Endothelial cell of umbilical vein (primary cell): ENCODE results near the gene HBS1L.

ENCODE experiments used
- CTCF ChIP-seq, 2 donors: IDR thresholded peaks; 1 replicate in 1 of 2; 2 replicates in 1 of 2; pipeline ENCODE4 v1.5.1; 2011; ENCODE audit warnings: low read length in 2 of 2, mild to moderate bottlenecking in 2 of 2, moderate library complexity in 2 of 2, control low read depth in 1 of 2, inconsistent platforms in 1 of 2, low read depth in 1 of 2; ENCODE audit not compliant: insufficient read depth in 1 of 2; ENCODE audit errors: extremely low read depth in 1 of 2
- EZH2 ChIP-seq: IDR thresholded peaks from 2 replicates; pipeline ENCODE4 v1.6.1; 2012; ENCODE audit warnings: borderline replicate concordance, low read depth, mild to moderate bottlenecking, moderate library complexity, low read length, inconsistent platforms; ENCODE audit not compliant: severe bottlenecking
- MYC ChIP-seq: IDR thresholded peaks from one replicate; pipeline ENCODE4 v1.6.1; 2011; ENCODE audit warnings: mild to moderate bottlenecking, low read depth, low read length
- POLR2A ChIP-seq: IDR thresholded peaks from 2 replicates; pipeline ENCODE4 v1.6.1; 2012; ENCODE audit warnings: low read depth, mild to moderate bottlenecking, control low read depth, low read length
- POLR2AphosphoS5 ChIP-seq: IDR thresholded peaks from 2 replicates; pipeline ENCODE4 v1.6.1; 2012; ENCODE audit warnings: low read depth, mild to moderate bottlenecking, control low read depth, low read length, moderate library complexity; ENCODE audit not compliant: insufficient read depth
- TF ChIP-seq, protein P1 (sequence below): IDR thresholded peaks from 2 replicates; pipeline ENCODE4 v1.6.1; 2011; ENCODE audit not compliant: insufficient read depth, insufficient read length

DNA sequence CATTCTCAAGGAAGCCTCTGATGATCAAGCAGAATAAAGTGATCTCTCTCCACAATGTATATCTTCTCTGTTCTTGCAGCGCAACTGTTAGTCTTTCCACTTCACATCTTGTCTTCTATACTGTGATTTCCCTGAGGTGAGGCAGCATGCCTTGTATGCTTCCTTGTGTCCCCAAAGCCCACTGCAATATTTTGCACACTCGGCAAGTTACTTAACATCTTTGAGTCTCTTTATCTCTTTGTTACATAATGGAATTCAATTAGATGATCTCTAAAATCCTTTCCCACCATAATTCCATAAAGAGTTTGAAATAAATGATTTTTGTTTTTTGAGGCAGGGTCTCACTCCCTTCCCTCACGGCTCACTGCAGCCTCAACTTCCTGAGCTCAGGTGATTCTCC lies 64.4 kb downstream of the HBS1L start:
- TF ChIP-seq POLR2A (no peak), POLR2AphosphoS5 (no peak), CTCF (IDR thresholded peaks at IDR 0.05; ENCODE audit: extremely low read depth in 1 of 2, insufficient read depth in 1 of 2, low read depth in 1 of 2, low read length in 2 of 2) (no peak), EZH2 (no peak), MYC (no peak)
- TF ChIP-seq, protein P1, sequence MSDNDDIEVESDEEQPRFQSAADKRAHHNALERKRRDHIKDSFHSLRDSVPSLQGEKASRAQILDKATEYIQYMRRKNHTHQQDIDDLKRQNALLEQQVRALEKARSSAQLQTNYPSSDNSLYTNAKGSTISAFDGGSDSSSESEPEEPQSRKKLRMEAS: no peak
